Fibroblast of upper back skin (primary cell): Measurements from ENCODE around the gene WDR45B.

Experiments
- DNase-seq: peaks from one replicate; pipeline ENCODE4 v3.0.0-alpha.2; 2013

WDR45B gene

DNA sequence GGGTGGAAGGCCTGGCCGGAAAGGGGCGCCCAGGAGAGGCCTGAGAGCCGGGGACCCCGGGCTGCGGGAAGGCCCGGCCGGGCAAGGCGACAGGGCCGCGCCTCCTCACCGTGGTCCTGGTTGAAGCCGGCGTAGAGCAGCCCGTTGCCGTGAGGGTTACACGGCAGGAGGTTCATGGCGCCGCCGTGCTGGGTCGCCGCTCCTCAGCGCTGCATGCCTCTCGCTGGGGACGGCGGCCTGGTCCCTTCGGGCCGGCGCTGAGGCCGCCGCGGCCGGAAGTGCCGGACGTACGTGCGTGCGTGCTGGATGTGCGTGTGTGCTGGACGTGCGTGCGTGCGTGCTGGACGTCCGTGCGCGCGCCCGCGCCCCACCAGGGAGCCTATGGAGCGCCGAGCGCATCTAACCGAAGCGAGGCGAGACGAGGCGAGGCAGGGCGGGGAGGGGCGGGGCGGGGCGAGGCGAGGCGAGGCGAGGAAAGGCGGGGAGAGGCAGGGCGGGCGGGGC is at the start of gene WDR45B:
Gene WDR45B (minus strand): TSS at position 280 of the 504 bp plus-strand sequence. CDS start 104 bp downstream, at position 176.
- DNase-seq, result peak; percentile 97

DNA sequence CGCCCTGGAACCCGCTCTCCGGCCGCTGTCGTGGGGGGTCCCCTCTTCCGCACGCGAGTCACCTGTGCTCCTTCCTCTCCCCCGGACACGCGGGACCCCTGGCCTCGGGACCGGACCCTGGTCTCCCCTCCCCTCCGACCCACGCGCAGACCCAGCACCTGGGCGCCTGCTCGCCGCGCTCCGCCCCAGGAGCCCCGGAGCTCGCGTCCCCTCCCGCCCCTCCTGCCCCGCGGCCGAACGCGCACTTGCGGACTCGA is 49.5 kb upstream of the WDR45B start:
- no peak for DNase-seq

DNA sequence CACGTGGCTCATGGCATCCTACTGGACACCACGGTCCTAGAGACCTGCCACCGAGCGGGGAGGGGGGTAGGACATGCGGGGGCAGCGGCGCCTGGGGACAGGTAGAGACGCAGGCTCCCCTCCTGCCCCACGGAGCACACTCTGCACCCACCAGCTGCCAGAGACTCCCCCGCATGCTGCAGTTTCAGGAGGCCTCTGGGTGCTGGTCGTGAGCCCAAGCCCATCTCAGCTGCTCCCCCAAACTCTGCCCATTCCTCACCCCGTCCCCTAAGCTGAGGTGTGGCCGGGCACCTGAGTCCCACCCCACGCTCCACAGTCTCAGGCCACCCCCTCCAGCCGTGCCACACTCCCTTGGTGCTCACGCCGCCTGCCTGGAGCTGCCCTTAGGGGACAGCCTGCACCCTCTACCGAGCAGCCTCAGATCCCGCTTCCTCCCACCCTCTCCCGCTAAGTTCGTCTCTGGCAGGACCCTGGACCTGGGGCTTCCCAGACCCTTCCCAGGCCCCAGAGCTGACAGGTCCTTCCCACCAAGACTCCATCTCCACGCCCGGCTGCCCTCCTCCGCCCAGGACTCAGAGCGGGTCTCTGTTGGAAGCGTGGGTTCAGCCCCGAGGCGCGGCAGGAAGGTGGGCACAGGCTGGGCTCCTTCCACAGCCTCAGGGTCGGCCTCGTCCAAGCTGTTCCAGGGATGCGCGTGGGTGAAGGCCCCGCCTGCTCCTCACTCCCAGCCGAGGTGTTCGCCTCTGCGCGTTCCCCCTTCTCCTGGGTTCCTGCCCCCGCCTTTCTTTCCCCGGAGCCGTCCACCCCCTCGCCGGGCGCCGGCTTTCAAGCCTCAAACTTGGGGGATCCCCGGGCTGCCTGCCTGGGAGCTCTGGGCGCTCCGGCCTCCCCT is 48.9 kb upstream of the WDR45B start:
- no peak for DNase-seq

DNA sequence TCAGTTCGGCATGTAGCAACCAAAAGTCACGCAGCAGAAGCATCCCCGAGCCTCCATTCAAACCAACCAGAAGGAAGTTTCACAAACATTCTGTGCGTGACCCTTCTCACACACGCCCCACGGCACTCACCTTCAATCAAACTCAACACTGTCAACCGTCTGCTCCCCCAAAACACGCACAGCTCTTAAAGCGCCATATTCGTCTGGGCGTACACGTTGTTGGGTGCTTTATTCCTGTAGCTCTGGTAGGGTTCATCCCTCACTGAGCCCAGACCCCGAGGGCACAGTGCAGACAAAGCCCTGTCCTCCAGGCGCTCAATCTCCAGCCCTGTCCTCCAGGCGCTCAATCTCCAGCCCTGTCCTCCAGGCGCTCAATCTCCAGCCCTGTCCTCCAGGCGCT is 48.0 kb upstream of the WDR45B start:
- no peak for DNase-seq

DNA sequence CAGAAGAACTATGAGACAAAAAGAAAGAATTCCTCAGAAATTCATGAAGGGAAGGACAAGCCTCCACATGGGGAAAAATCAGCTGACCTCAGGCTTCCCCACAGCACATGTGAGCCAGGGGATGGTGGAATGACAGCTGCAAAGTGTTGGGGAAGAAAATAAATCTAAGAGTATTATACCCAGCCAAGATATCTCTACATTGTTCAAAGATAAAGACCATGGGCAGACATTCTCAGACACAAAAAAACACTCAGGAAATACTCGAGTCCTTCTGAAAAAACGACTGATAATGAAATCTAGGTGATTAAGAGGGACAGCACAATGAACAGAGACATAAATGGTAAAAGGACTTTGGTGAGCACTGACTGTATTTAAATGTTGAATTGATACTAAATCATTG is 46.4 kb upstream of the WDR45B start:
- no peak for DNase-seq

DNA sequence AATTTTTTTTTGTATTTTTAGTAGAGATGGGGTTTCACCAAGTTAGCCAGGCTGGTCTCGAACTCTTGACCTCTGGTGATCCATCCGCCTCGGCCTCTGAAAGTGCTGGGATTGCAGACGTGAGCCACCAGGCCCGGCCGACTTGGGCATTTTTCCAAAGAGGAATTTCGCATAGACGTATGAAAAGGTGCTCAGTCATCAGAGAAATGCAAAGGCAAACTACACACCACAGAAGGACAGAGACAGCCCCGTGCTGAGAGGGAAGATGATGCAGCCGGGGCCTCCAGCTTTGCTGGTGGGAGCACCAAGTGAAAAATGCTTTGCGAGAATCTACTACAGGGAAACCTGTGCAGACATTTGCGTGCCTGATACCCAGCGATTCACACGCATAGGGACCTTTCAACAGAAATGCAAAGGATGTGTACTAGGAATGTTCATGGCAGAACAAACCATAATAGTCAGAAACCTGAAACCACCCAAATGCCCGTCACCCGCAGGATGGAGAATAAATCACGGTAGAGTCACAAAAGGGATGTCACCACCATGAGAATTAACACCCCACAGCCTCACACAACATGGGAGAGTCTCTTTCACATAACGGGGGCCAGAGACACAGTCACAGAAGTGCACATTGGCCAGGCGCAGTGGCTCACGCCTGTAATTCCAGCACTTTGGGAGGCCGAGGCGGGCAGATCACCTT is 45.1 kb upstream of the WDR45B start:
- no peak for DNase-seq

DNA sequence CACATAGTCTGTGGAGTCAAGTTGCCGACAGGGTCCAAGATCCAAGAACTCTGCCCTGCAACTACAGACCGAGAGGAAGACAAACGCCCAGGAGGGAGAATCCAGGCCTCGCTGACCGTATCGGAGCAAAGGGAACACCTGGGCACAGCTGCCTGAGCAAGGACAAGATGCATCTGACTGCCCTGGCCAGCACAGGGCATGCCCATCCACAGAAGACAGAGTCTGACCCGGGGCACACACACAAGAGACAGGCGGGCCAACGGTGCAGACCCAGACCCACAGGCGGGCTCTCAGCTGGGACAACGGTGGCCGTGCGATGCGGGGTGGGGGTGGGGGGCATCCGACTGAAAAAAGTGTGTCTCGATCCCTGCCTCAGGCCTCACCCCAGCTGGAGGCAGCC is 44.0 kb upstream of the WDR45B start:
- DNase-seq, result no peak

DNA sequence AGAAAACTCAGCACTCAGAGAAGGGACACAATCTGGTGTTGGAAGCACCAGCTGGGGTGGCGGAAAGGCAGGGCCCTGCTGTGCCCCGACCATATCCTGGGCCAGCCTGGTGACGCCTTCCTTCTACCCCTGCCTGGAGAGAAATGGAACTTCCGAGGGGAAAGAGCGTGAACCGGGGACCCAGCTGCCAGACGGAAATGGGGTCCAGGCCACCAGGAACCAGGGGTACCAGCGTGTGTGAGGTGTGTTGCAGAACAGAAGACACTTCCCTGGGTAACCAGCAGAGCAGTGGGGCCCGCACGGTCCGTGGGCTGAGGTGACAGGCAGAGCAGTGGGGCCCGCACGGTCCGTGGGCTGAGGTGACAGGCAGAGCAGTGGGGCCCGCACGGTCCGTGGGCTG is 43.5 kb upstream of the WDR45B start:
- DNase-seq, result no peak

DNA sequence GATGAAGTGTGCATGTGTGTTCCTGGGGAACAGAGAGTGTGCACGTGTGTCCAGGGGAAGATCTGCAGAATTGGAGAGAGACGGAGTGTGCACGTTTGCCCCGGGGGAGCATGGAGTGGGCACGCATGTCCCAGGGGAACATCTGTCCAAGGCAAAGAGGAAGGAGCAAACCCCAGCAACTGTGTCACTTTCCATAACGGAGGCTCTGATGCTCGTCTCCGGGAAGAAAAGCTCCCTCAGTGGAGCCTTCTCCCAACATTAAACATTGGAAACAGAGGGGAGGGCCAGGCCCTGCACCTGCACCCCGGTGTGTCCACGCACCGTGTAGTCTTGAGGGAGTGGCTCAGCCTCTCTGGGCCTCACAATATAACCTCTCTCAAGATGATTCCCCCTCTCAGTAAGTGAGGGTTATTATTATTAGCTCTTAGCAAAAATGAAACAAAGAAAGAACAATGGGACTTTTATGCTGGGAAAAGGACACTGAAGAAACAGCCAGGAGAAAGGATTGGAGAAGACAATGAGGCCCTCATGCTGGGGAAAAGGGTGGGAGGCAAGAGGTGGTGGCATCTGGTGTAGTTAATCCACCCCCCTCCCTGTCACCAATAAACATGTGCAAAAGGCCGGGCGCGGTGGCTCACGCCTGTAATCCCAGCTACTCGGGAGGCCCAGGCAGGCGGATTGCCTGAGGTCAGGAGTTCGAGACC is 42.7 kb upstream of the WDR45B start:
- DNase-seq, result no peak

DNA sequence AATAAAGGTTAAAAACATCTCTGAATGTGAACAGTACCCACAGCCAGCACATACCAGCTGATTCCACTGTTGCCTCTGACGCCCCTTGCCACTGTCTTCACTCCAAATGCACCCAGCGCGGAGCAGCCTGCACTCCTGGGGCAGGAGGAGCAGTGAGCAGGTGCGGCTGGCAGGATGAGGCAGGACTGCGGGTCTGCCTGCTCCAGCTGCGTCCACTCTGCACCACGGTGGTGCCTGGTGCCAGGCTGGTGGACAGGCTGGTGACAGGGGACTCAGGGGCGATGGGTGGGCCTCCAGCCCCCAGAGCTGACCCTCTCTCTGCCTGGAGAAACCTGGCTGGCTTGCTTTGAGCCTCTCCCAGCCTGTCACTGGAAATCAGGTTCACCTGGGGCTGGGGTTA is 40.8 kb upstream of the WDR45B start:
- DNase-seq, result no peak

DNA sequence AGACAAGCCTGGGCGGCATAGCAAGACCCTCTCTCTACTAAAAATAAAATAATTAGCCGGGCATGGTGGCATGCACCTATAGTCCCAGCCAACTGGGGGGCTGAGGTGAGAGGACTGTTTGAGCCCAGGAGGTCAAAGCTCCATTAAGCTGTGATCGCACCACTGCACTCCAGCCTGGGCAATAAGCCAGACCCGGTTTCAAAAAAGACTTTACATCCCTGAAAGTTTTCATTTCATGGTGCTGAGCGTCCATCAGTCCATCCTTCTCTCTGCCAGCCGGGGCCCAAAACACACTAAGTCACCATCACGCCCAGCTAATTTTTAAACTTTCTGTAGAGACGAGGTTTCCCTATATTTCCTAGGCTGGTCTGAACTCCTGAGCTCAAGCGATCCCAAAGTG is 39.6 kb upstream of the WDR45B start:
- no peak for DNase-seq

DNA sequence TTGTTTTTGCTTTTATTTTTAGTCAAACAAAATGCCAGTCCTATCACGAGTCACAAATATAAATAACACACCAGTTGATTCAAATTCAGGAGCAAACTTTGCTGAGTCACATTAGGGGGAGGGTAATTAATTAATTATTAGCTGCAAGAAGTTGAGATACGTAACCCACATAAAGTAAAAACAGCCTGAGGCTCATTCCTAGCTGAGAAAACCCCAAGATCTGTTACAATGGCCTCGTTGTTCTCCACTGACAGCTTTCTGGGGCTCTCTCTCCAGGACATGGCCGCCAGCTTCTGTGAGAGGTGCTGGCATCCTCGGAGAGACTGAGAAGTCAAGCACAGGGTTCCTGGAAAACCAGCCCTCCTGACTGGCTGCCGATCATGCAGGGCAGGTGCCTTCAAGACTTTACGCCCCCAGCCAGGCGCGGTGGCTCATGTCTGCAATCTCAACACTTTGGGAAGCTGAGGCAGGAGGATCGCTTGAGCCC is 39.2 kb upstream of the WDR45B start:
- no peak for DNase-seq

DNA sequence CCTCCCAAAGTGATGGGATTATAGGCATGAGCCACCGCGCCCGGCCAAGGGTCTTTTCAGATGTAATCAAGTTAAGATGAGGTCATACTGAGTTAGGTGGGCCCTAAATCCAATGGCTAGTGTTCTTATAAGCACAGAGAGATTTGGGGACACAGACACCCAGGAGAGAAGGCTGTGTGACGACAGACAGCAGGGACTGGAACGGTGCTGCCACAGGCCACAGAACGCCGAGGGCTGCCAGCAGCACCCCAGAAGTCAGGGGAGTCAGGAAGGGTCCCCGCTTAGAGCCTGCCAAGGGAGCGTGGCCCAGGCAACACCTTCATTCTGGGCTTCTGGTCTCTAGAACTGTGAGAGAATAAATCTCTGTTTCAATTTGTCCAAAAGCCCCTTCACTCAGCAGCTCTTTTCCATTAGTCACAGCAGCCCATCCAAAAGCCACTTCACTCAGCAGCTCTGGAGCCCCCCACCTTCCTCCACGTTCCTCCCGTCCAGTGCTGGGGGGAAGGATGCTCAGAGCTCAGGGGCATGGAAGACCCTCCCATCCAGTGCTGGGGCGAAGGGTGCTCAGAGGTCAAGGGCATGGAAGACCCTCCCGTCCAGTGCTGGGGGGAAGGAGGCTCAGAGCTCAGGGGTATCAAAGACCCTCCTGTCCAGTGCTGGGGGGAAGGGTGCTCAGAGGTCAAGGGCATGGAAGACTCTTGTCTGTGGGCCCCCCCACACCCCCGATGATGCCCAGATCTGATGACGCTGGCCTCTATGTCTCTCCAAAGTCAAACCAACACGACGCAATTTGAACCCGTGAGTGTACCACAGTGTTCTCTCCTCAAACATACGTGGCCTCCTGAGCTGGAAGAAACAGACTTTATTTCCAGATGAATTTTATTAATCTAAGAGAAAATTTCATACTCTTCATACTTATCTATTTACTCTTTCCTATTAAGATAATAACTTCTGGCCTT is 38.4 kb upstream of the WDR45B start:
- DNase-seq, result no peak

DNA sequence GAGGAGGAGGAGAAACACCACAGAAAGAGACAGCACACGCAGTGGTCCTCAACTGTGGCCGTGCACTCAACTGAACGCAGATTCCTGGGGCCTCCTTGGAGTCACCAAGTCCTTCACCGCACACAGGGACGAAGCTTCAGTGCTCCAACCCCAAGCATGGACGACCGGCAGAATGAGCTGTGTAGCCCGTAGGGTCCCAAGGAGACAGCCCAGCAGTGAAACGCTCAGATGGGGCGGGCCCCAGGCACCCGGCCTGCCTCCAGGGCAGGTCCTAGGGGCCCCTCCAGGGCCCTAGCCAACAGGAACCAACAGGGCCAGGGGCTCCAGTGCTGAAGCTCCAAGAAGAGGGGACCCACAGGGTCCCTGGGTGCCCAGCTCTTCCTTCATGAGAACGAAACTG is 37.0 kb upstream of the WDR45B start:
- DNase-seq, result no peak

DNA sequence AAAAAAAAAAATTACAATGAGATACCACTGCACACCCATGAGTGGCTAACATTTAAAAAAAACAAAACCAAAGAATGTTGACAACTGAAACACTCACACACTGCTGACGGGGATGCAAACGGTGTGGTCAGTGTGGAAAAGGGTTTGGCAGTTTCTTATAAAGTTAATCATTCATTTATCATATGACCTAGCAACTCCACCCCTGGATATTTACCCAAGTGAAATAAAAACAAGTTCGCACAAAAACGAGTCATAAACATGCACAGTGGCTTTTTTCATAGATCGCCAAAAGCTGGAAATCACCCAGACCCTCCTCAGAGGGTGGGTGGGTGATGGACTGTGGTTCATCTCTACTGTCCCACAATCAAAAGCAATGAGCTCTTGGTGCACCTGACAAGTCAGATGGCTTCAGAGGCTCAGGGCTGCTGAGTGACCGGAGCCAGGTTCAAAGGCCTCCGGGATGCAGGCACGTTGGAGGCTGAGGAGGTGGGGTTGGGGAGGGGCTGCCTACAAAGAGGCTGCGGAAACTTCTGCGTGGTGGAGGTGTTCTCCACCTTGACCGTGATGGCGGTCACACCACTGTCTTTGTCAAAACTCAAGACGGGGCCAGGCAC is 36.1 kb upstream of the WDR45B start:
- no peak for DNase-seq

DNA sequence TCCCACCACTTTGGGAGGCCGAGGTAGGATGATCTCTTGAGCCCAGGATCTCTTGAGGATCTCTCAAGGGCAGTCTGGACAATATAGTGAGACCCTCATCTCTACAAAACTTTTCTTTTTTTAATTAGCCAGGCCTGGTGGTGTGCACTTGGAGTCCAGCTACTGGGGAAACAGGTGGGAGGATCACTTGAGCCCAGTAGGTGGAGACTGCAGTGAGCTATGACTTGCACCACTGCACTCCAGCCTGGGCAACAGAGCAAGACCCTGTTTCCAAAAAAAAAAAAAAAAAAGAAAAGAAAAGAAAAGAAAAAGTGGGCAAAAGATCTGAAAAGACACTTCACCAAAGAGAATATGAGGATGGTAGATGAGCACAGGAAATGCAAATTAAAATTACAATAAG is 35.3 kb upstream of the WDR45B start:
- DNase-seq, result no peak

DNA sequence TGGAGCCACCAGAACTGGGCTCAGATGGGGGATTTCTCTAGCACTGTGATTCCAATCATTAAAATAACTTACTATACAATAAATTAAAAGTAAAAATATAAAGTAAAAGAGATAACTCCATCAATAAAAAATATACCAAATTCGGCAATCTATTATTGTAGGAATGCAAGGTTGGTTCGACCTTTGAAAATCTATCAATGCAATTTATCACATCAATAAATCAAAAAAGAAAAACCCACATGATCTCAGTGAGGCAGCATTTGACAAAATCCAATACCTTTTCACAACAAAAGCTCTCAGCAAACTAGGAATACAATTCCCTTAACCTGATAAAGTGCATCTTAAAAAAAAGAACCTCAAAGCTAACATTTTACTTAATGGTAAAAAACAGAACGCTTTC is 33.3 kb upstream of the WDR45B start:
- DNase-seq, result no peak

DNA sequence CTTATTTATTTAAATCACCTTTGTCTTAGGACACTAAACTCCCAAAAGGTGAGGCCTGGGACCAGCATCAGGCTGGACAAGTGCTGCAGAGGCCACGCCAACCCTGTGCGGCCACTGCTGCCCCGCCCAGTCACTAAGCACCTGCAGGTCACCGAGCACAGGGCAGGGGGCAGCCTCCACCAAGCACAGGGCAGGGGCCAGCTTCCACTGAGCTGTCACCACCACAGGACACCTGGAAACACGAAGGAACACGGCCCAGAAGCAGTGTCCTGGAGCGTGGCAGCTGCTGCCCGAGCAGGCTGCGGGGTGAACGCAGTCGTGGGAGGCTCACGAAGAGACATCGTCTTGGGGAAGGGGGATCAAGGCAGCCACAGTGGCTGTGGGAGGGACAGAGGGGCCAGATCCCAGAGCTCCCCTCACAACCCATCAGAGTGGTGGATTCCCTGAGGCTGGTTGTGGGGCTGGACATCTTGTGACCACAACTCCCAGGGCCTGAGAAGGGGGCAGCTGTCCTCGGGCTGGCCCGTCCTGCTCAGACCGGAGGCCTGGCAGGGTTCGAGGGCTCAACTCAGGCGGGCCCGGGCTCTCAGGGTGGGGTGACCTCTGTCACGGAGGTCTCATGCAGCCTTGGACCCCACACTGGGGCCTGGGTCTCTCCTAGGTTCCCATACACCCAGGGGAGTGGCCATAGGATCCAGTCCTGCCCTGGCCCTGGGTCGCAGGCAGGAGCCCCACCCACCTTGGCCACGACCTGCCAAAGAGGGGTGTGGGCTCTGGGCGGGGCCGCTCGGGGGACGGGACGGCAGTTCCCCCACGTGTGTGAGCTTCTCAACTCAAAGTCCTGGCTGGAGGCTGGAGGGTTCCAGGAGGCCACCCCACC is 31.6 kb upstream of the WDR45B start:
- DNase-seq, result no peak

DNA sequence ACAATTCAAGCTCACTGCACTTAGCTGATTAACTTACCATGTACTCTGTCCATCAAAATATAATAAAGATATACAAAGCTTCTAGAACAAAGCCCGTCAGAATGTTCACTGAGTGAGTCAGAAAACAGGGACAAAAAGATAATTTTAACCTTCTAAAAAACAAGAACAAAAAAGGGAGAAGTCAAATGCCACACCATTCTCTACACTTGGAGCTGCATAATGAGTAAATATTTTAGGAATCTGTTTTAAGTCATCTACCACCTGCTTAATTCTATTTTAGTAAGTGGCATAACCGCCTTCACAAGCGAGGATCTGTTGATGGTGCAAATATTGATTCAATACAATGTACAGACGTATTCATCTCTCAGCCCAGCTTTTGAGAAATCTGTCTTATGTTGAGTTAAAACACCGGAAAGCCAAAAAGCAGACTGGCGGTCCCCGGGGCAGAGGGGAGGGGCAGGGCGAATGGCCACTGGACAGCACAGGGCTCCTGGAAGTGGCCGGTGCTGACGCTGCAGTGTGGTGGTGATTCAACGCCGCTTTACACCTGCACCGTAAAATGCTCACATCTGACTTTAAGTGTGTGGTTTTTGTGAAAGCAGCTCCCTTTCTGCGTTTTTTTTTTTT is 30.1 kb upstream of the WDR45B start:
- no peak for DNase-seq

DNA sequence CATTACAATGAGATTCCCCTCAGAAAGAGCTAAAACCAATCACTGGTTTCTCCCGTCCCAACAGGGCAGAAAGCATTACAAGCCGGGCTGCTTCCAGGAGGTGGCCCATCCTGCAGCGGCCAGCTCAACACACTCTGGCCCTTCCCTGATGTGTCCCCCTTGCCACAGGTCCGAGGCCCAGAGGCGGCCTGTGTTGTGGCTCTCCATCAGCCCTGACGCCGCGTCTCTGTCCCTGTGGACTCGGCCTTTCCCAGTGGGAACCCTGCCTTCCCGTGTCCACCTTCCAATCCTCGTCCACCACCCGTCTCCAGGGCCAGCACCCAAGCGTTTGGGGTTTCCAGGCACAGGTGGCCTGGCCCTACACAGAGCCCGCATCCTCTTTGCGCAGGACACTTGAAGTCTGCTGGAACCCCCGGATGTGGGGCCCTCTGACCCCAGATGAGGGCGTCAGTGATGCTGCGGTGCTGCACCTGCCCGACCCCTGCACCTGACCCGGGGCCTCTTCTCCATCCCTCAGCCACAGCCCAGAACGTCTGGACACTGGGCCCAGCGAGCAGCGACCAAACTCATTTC is 29.2 kb upstream of the WDR45B start:
- DNase-seq, result no peak
